ENCODE measurements around the gene LRMDA.

The LRMDA gene

GRCh38 chr10:76401006-76401405, 969.6 kb downstream of the LRMDA start:
- DNase-seq (ENCODE audit: low read depth): no peak

GRCh38 chr10:76403912-76404311, 972.5 kb downstream of the LRMDA start:
- DNase-seq (ENCODE audit: low read depth): no peak

- no peak for DNase-seq (ENCODE audit: low read depth)
These were observed 973.1 kb downstream of the LRMDA start for GRCh38 chr10:76404531-76404930.

GRCh38 chr10:76405922-76406321, 974.5 kb downstream of the LRMDA start:
- DNase-seq (ENCODE audit: low read depth): no peak

- DNase-seq (ENCODE audit: low read depth): no peak
These were observed 977.2 kb downstream of the LRMDA start for GRCh38 chr10:76408646-76409045.

- no peak for DNase-seq (ENCODE audit: low read depth)
These were observed 980.5 kb downstream of the LRMDA start for GRCh38 chr10:76411729-76412435.

GRCh38 chr10:76415554-76415953, 984.1 kb downstream of the LRMDA start:
- DNase-seq (ENCODE audit: low read depth): no peak

GRCh38 chr10:76416642-76417041, 985.2 kb downstream of the LRMDA start:
- DNase-seq (ENCODE audit: low read depth): no peak

- no peak for DNase-seq (ENCODE audit: low read depth)
These were observed 989.3 kb downstream of the LRMDA start for GRCh38 chr10:76420725-76421124.

GRCh38 chr10:76422769-76423168, 991.3 kb downstream of the LRMDA start:
- DNase-seq (ENCODE audit: low read depth): no peak

GRCh38 chr10:76428551-76429367, 997.3 kb downstream of the LRMDA start:
- DNase-seq (ENCODE audit: low read depth): no peak

- DNase-seq (ENCODE audit: low read depth): no peak
These were observed 998.1 kb downstream of the LRMDA start for GRCh38 chr10:76429368-76430060.

- DNase-seq (ENCODE audit: low read depth): no peak
These were observed 998.7 kb downstream of the LRMDA start for GRCh38 chr10:76430061-76430645.

- no peak for DNase-seq (ENCODE audit: low read depth)
These were observed 1000.9 kb downstream of the LRMDA start for GRCh38 chr10:76432016-76433012.

- DNase-seq (ENCODE audit: low read depth): no peak
These were observed 1002.0 kb downstream of the LRMDA start for GRCh38 chr10:76433161-76434005.

- DNase-seq (ENCODE audit: low read depth): no peak
These were observed 1003.7 kb downstream of the LRMDA start for GRCh38 chr10:76435157-76435556.

GRCh38 chr10:76436401-76436811, 1005.0 kb downstream of the LRMDA start:
- no peak for DNase-seq (ENCODE audit: low read depth)

- DNase-seq (ENCODE audit: low read depth): no peak
These were observed 1005.6 kb downstream of the LRMDA start for GRCh38 chr10:76436981-76437380.

- no peak for DNase-seq (ENCODE audit: low read depth)
These were observed 1009.0 kb downstream of the LRMDA start for GRCh38 chr10:76440426-76440825.

- DNase-seq (ENCODE audit: low read depth): no peak
These were observed 1010.7 kb downstream of the LRMDA start for GRCh38 chr10:76442113-76442512.
